Measurements from ENCODE around the gene INPP5A. TPM values are rescaled to one million over a fixed set of nuclear protein-coding genes. Genes with fewer than 3 reads are reported as not detected.

Gene INPP5A
- total RNA-seq, 2 experiments from 2014 or later: 9.1 to 9.9 TPM

DNA sequence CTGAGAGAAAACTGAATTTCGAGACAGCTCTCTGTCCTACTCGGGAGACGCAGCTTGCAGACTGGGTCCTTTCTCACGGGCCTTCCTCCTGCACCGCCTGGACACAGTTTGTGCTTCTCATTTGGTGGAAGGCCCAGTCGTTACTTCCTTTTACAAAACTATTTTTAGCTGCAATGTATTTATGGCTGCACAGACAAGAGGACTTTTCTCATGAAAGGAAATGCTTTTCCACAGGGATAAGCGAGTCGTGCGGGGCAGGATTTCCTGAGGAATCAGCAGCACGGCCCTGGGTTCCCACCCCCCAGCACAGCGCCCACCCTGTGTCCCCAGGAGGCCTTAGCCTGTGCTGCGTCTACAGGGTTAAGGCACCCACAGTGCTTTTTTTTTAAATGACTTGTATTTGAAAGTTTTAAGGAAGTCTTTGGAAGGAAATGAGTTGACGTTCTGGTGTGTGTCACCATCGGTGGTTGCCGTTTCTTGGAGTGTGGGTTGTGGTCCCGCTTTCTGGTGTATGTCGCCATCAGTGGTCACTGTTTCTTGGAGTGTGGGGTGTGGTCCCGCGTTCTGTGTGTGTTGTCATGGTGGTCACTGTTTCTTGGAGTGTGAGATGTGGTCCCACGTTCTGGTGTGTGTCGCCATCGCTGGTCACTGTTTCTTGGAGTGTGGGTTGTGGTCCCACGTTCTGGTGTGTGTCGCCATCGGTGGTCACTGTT is 50.9 kb downstream of the INPP5A start:
- peaks cover 9% of the 10 kb centered on the region for H3K36me3 Mint-ChIP-seq (ENCODE audit: low read depth)
- peak; percentile 20 for DNase-seq
- H3K27ac Mint-ChIP-seq: peak overlapping the region; percentile 46
- H3K4me1 Mint-ChIP-seq: peaks cover 40% of the 10 kb centered on the region
- no peaks in the 10 kb centered on the region for H3K27me3 Mint-ChIP-seq
- H3K9me3 Mint-ChIP-seq: peaks cover 7% of the 10 kb centered on the region
- no peak overlapping the region for H3K4me3 Mint-ChIP-seq
- POLR2A ChIA-PET: no interaction called here
- CTCF ChIA-PET: interaction anchor here (0.6 to 1.2 kb wide), 2 partner anchors 27 to 41 kb away, joined by 3 read pairs; no protein-coding TSS in a partner anchor

DNA sequence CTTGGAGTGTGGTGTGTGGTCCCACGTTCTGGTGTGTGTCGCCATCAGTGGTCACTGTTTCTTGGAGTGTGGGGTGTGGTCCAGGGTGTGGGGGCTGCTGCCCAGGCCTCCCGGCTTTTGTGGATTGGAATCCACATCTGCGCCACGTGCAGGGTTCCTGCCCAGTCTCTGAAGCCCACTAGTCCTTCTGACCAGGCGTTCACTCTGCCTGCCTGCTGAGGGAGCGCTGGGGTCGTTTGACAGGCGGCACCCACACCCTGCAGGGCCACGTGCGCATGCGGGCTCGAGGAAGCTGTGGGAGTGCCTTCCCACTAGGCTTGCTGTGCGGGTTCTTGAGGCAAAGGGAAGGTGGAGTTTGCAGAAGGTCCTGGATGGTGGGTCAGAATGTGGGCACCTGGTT is 51.4 kb downstream of the INPP5A start:
- no peak overlapping the region for H3K4me3 Mint-ChIP-seq
- H3K9me3 Mint-ChIP-seq: peaks cover 7% of the 10 kb centered on the region
- POLR2A ChIA-PET: no interaction called here
- no peaks in the 10 kb centered on the region for H3K27me3 Mint-ChIP-seq
- peaks cover 9% of the 10 kb centered on the region for H3K36me3 Mint-ChIP-seq (ENCODE audit: low read depth)
- DNase-seq: no peak
- CTCF ChIA-PET: no interaction called here
- peaks cover 46% of the 10 kb centered on the region for H3K4me1 Mint-ChIP-seq
- H3K27ac Mint-ChIP-seq: no peak overlapping the region

DNA sequence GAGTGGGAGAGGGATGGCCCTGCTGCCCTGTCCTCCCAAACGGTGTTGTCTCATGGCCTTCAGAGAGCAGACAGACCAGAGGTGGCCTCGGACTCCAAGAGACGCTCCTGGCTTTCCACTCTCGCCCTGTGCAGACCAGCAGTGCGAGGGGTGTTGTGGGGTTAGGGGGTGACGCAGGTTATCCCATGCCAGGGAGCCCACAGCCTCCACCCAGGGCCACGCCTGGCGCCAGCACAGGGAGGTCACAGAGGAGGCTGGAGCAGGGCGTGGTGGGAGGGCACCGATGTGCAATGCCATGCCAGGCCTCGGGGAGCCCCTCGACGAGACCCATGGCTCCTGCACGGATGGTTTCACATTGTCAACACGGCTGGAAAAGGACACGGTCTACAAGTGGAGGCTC is 52.1 kb downstream of the INPP5A start:
- Mint-ChIP-seq H3K4me3 (no peak overlapping the region), H3K27ac (no peak overlapping the region), H3K4me1 (peaks cover 52% of the 10 kb centered on the region), H3K36me3 (ENCODE audit: low read depth) (peaks cover 9% of the 10 kb centered on the region), H3K27me3 (no peaks in the 10 kb centered on the region), H3K9me3 (peaks cover 7% of the 10 kb centered on the region)
- DNase-seq: no peak
- ChIA-PET POLR2A (no interaction called here), CTCF (no interaction called here)

DNA sequence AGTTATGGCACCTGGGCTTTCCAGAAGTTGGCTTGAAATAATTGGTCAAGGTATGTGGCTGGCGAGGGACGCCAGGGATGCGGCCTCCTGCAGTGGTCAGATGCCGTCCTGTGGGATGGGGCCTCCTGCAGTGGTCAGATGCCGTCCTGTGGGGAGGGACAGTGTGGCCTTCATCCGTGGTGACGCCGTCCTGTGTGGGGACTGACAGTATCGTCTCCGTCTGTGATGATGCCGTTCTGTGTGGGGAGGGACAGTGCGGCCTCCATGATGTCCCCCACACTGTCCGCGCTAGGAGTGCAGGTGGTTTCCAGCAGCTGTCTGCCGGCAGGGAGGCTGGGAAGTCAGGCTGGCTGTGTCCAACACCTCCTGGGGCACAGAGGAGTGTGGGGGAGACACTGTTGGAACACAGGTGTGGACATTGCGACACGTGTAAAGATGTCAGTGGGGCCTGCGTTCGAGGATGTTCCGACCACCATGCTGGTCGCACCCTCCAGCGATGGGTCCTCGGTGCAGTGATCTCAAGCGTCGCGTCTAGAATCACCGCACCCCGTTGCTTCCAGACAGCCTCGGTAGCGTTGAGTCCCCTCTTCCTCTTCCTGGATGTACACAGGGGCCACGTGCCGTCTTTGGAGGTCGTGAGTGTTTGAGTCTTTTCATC is 52.6 kb downstream of the INPP5A start:
- H3K4me1 Mint-ChIP-seq: peaks cover 53% of the 10 kb centered on the region
- peaks cover 7% of the 10 kb centered on the region for H3K9me3 Mint-ChIP-seq
- H3K27ac Mint-ChIP-seq: no peak overlapping the region
- ChIA-PET CTCF (no interaction called here), POLR2A (no interaction called here)
- peaks cover 9% of the 10 kb centered on the region for H3K36me3 Mint-ChIP-seq (ENCODE audit: low read depth)
- no peaks in the 10 kb centered on the region for H3K27me3 Mint-ChIP-seq
- DNase-seq: no peak
- no peak overlapping the region for H3K4me3 Mint-ChIP-seq

DNA sequence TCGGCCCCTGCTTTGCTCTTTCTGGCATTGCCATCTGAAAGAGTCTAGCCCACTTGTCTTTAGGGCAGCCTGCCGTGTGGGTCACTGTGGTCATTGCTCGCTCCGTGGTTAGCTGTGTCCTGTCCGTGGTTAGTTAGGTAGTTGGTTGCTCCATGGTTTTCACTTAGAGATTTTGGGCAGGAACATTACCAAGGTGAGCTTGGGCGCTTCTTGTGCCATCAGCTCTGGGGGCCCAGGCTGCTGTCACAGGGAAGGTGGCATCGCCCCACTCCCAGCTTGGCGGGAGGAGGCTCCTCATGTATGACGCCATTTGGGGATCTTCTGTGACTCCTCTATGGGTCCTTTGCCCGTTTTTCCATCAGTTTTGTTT is 53.1 kb downstream of the INPP5A start:
- peaks cover 53% of the 10 kb centered on the region for H3K4me1 Mint-ChIP-seq
- ChIA-PET CTCF (no interaction called here), POLR2A (no interaction called here)
- H3K36me3 Mint-ChIP-seq (ENCODE audit: low read depth): peaks cover 9% of the 10 kb centered on the region
- H3K9me3 Mint-ChIP-seq: peaks cover 7% of the 10 kb centered on the region
- no peaks in the 10 kb centered on the region for H3K27me3 Mint-ChIP-seq
- no peak overlapping the region for H3K27ac Mint-ChIP-seq
- DNase-seq: no peak
- H3K4me3 Mint-ChIP-seq: no peak overlapping the region

DNA sequence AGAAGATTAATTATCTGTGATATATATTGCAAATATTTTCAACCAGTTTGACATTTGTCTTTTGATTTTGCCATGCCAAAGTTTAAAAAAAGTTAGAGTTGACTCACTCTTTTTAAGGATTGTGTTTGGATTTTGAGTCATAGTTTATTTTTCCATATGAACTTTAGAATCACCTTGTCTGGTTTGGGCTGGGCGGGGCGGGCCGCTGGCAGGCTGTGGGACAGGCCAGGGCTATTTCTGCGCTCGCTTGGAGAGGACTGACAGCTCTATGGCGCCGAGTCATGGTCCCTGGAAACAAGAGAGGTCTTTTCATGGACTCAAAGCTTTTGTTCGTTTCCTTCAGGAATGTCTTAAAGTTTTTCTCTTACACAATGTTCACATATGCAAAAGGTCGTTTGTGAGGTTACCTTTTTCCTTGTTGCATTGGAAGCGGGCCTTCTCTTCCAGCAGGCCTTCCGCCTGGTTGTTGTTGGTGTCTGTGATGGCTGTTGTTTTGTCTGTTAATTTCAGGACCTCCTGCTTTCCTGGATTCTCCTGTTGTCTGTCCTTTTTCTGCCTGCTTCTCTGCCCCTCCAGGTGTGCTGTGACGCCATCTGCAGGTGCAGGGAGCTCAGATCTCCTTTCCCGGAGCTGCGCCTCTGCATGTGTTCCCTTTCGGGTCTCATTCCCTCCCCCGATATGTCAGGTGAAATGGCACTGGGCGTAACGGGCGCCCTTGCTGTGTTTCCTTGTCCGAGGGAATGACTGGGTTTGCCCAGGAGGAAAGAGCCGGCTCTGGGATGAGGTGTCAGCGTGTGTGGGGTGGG is 53.8 kb downstream of the INPP5A start:
- POLR2A ChIA-PET: no interaction called here
- Mint-ChIP-seq H3K27ac (no peak overlapping the region), H3K27me3 (no peaks in the 10 kb centered on the region), H3K4me3 (no peak overlapping the region), H3K9me3 (peaks cover 7% of the 10 kb centered on the region), H3K4me1 (peaks cover 53% of the 10 kb centered on the region), H3K36me3 (ENCODE audit: low read depth) (peaks cover 9% of the 10 kb centered on the region)
- CTCF ChIA-PET: no interaction called here
- DNase-seq: no peak

DNA sequence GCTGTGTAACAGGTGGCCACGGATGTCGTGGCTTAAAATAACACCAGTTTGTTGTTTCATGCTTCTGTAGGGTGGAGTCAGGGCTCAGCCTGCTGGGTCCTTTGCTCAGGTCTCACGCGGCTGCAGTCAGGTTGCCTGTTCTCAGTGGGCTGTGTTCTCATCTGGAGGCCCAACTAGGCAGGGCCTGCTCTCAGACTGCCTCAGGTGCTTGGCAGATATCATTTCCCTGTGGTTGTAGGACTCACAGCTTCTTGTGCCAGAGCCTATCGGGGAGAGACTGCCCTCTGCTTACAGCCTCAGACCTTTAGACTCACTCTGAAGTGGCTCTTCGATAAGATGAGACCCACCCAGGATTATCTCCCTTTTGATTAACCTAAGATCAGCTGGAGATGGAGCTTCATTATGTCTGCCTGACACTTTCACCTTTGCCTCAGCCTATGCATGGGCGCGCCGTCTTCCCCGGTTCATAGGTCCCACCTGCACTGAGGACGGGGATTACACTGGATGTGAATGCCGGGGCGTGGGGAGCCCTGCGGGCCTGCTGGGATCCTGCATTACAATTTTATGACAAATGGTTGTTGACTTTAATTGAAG is 55.3 kb downstream of the INPP5A start:
- Mint-ChIP-seq H3K4me3 (no peak overlapping the region), H3K4me1 (peaks cover 53% of the 10 kb centered on the region), H3K36me3 (ENCODE audit: low read depth) (peaks cover 5% of the 10 kb centered on the region), H3K9me3 (peaks cover 13% of the 10 kb centered on the region), H3K27me3 (no peaks in the 10 kb centered on the region), H3K27ac (peak overlapping the region; percentile 85)
- POLR2A ChIA-PET: no interaction called here
- no peak for DNase-seq
- CTCF ChIA-PET: no interaction called here

DNA sequence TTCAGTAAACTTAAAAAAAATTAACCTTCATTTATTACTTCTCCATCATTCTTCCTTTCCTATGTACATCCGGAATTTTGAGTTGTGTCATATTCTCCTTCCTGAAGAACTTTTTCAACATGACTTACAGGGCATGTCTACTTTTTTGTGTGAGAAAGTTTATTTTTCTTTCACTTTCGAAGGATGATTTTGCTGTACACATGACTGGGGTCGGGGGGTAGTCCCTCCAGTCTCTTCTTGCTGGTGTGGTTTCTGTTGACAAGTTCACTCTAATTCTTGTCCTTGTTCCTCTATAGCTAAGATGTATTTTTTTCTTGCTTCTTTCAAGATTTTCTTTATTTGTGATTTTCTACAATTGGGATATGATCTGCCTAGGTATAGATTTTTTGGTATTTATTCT is 55.8 kb downstream of the INPP5A start:
- Mint-ChIP-seq H3K4me3 (no peak overlapping the region), H3K36me3 (ENCODE audit: low read depth) (peaks cover 8% of the 10 kb centered on the region), H3K4me1 (peaks cover 48% of the 10 kb centered on the region), H3K27me3 (no peaks in the 10 kb centered on the region), H3K9me3 (peaks cover 15% of the 10 kb centered on the region), H3K27ac (peak overlapping the region; percentile 85)
- POLR2A ChIA-PET: no interaction called here
- CTCF ChIA-PET: no interaction called here
- DNase-seq: peak; percentile 38

DNA sequence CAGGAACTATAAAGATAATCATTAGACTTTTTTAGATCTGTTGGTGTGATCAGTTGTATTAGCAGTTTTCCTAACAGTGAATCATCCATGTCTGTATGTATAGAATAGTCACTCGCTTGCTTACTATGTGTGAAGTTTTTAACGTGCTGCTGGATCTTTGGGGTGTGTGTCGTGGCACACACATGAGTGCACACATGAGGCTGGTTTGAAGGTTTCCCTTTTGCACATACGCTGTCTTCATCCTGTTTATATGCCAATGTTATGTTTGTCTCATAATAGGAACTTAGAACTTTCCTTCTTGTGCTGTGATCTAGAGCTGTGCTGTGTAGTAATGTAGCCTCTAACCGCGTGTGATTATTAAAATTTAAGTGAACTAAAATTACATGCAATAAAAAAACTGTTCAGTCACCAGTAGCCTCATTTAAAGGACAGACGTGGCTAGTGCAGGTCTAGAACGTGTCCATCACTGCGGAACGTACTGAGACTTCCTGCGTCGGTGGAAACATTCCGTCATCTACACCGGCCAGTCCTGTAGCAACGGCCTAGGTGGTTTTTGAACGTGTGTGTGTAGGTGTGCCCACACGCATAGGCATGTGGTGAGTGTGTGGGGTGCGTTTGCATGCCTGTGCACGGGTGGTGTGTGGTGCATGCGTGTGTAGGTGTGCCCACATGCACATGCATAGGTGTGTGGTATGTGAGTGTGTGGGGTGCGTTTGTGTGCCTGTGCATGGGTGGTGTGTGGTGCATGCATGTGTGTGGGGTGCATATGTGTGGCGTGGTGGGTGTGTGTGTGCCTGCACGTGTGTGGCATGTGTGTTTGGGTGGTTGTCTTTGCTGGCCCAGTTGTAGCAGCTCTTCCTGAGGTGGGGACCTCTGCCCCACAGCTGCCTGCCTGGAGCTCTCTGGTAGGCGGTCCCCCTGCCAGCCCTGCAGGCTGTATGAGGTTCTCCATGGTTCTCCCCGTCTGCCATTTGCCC is 56.6 kb downstream of the INPP5A start:
- no peak for DNase-seq
- CTCF ChIA-PET: no interaction called here
- Mint-ChIP-seq H3K4me3 (no peak overlapping the region), H3K4me1 (peaks cover 40% of the 10 kb centered on the region), H3K36me3 (ENCODE audit: low read depth) (peaks cover 10% of the 10 kb centered on the region), H3K9me3 (peaks cover 22% of the 10 kb centered on the region), H3K27ac (peak overlapping the region; percentile 85), H3K27me3 (no peaks in the 10 kb centered on the region)
- POLR2A ChIA-PET: no interaction called here

DNA sequence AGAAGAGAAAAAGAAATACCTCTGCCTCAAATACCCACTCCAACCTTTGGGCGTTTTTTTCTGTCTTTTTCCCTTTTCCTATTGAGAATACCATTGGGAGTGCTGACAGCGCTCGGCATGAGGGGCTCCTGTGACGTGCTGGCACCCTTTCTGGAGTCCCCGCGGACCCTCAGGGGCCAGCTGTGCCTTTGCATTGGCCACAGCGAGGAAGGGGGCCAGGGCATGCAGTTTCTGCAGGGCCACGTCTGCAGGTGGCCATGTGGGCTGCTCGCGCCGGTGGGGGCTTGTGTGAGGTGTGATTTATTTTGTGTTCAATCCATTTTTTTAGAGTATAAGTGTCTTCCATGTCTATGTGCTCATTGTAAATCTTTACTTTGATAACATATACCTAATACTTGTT is 57.4 kb downstream of the INPP5A start:
- ChIA-PET POLR2A (no interaction called here), CTCF (no interaction called here)
- Mint-ChIP-seq H3K9me3 (peaks cover 31% of the 10 kb centered on the region), H3K27ac (no peak overlapping the region), H3K36me3 (ENCODE audit: low read depth) (peaks cover 11% of the 10 kb centered on the region), H3K4me3 (no peak overlapping the region), H3K4me1 (peaks cover 40% of the 10 kb centered on the region), H3K27me3 (no peaks in the 10 kb centered on the region)
- no peak for DNase-seq

DNA sequence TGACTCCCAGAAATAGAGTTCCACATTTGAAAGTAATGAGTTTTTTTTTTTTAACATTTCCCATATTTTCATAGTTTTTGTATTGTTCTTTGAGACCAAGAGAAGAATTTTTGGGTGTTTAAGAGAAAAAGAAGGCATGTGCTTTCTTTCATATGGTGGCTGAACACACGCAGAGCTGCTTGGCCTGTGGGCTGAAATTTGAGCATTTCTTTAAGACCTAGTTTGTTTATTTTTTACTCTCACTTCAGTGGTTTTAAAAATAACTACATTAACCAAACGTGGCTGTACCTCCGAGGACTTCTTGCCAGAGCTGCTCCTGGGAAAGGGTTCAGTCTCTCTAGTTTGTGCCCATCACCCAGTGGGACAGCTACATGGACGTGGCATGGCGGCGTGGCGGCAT is 58.3 kb downstream of the INPP5A start:
- Mint-ChIP-seq H3K27ac (no peak overlapping the region), H3K27me3 (no peaks in the 10 kb centered on the region), H3K36me3 (ENCODE audit: low read depth) (peaks cover 17% of the 10 kb centered on the region), H3K4me3 (no peak overlapping the region), H3K4me1 (peaks cover 33% of the 10 kb centered on the region), H3K9me3 (peaks cover 38% of the 10 kb centered on the region)
- POLR2A ChIA-PET: no interaction called here
- no peak for DNase-seq
- CTCF ChIA-PET: no interaction called here

DNA sequence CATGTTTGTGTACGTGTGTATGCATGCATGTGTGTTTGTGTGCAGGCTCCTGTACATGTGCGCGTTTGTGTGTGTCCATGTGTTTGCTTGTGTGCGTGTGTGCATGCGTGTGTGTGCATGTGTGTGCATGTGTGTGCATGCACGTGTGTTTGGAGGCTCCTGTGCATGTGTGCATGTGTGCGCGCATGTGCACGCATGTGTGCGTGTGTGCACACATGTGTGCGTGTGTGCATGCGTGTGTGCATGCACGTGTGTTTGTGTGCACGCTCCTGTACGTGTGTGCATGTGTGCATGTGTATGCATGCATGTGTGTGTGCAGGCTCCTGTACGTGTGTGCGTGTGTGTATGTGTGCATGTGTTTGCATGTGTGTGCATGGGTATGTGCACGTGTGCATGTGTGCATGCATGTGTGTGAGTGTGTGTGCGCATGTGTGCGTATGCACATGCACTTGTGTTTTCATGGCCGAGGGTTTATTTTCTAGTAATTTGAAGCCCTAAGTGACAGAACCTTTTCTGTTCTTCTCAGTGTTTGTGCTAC is 59.2 kb downstream of the INPP5A start:
- ChIA-PET CTCF (interaction anchor here (0.7 kb wide), 1 partner anchor 17 kb away, joined by 3 read pairs; no protein-coding TSS in a partner anchor), POLR2A (no interaction called here)
- H3K4me3 Mint-ChIP-seq: no peak overlapping the region

More for the DNA sequence above, 59.2 kb downstream of the INPP5A start:
- H3K27ac Mint-ChIP-seq: no peak overlapping the region
- peaks cover 21% of the 10 kb centered on the region for H3K36me3 Mint-ChIP-seq (ENCODE audit: low read depth)
- peaks cover 45% of the 10 kb centered on the region for H3K9me3 Mint-ChIP-seq
- no peak for DNase-seq
- H3K27me3 Mint-ChIP-seq: no peaks in the 10 kb centered on the region
- peaks cover 28% of the 10 kb centered on the region for H3K4me1 Mint-ChIP-seq

All from activated CD4-positive, alpha-beta T cell treated with anti-CD3 and anti-CD28 coated beads, Interleukin-2, amount 10 ng/mL, durations not matched to agents 7 days and 5 days (primary cell).